ENCODE results near the gene EXOSC9.
"Not testable (repeated sequence)": the region's sequence is repeated elsewhere in the genome, so short reads cannot be mapped to it uniquely, and the experiment has no call there.

EXOSC9 gene

GRCh38 chr4:121800961-121801714 lies at the start of gene EXOSC9:
Gene EXOSC9 (plus strand): TSS chr4:121801323. CDS start chr4:121801425, 102 bp downstream.
- no peak for TF ChIP-seq JUND (IDR thresholded peaks at IDR 0.05; ENCODE audit: low read depth)
- peak; percentile 18 to 94 for DNase-seq (ENCODE audit: low read depth in 1 of 2, low spot score in 1 of 2)
- in situ Hi-C loops (cut with HindIII; ENCODE audit: low pct_unique_long_range_greater_than_20kb, low sequenced_read_pairs), result no loop called here

GRCh38 chr4:121752142-121752541 lies 49.0 kb upstream of the EXOSC9 start:
- DNase-seq (ENCODE audit: low read depth in 1 of 2, low spot score in 1 of 2); in situ Hi-C loops (cut with HindIII; ENCODE audit: low pct_unique_long_range_greater_than_20kb, low sequenced_read_pairs): not testable (repeated sequence)

GRCh38 chr4:121758925-121759568 lies 42.1 kb upstream of the EXOSC9 start:
- DNase-seq (ENCODE audit: low read depth in 1 of 2, low spot score in 1 of 2), result no peak
- in situ Hi-C loops (cut with HindIII; ENCODE audit: low pct_unique_long_range_greater_than_20kb, low sequenced_read_pairs), result no loop called here
- no peak for TF ChIP-seq JUND (IDR thresholded peaks at IDR 0.05; ENCODE audit: low read depth)

- no peak for TF ChIP-seq JUND (IDR thresholded peaks at IDR 0.05; ENCODE audit: low read depth)
- DNase-seq (ENCODE audit: low read depth in 1 of 2, low spot score in 1 of 2), result no peak
- in situ Hi-C loops (cut with HindIII; ENCODE audit: low pct_unique_long_range_greater_than_20kb, low sequenced_read_pairs), result no loop called here
Measured at GRCh38 chr4:121760205-121760604, 40.9 kb upstream of the EXOSC9 start.

- in situ Hi-C loops (cut with HindIII; ENCODE audit: low pct_unique_long_range_greater_than_20kb, low sequenced_read_pairs), result no loop called here
- TF ChIP-seq JUND (IDR thresholded peaks at IDR 0.05; ENCODE audit: low read depth), result no peak
- DNase-seq (ENCODE audit: low read depth in 1 of 2, low spot score in 1 of 2), result no peak
Measured at GRCh38 chr4:121764303-121764701, 36.8 kb upstream of the EXOSC9 start.

GRCh38 chr4:121764702-121765367 lies 36.3 kb upstream of the EXOSC9 start, which contains the start of gene SMIM43:
Gene SMIM43 (minus strand): TSS chr4:121765164. CDS start chr4:121765105, 59 bp downstream.
- TF ChIP-seq JUND (IDR thresholded peaks at IDR 0.05; ENCODE audit: low read depth), result no peak
- no peak for DNase-seq (ENCODE audit: low read depth in 1 of 2, low spot score in 1 of 2)
- in situ Hi-C loops (cut with HindIII; ENCODE audit: low pct_unique_long_range_greater_than_20kb, low sequenced_read_pairs), result no loop called here

- TF ChIP-seq JUND (IDR thresholded peaks at IDR 0.05; ENCODE audit: low read depth), result no peak
- DNase-seq (ENCODE audit: low read depth in 1 of 2, low spot score in 1 of 2), result no peak
- in situ Hi-C loops (cut with HindIII; ENCODE audit: low pct_unique_long_range_greater_than_20kb, low sequenced_read_pairs), result no loop called here
Measured at GRCh38 chr4:121765368-121765705, 35.8 kb upstream of the EXOSC9 start.

GRCh38 chr4:121765971-121766538 lies 35.1 kb upstream of the EXOSC9 start:
- TF ChIP-seq JUND (IDR thresholded peaks at IDR 0.05; ENCODE audit: low read depth), result no peak
- in situ Hi-C loops (cut with HindIII; ENCODE audit: low pct_unique_long_range_greater_than_20kb, low sequenced_read_pairs), result no loop called here
- DNase-seq (ENCODE audit: low read depth in 1 of 2, low spot score in 1 of 2), result no peak

GRCh38 chr4:121767166-121767565 lies 34.0 kb upstream of the EXOSC9 start:
- no peak for TF ChIP-seq JUND (IDR thresholded peaks at IDR 0.05; ENCODE audit: low read depth)
- no peak for DNase-seq (ENCODE audit: low read depth in 1 of 2, low spot score in 1 of 2)
- in situ Hi-C loops (cut with HindIII; ENCODE audit: low pct_unique_long_range_greater_than_20kb, low sequenced_read_pairs), result no loop called here

- TF ChIP-seq JUND (IDR thresholded peaks at IDR 0.05; ENCODE audit: low read depth), result no peak
- in situ Hi-C loops (cut with HindIII; ENCODE audit: low pct_unique_long_range_greater_than_20kb, low sequenced_read_pairs), result no loop called here
- peak in 1 of 2 experiments; percentile 59 for DNase-seq (ENCODE audit: low read depth in 1 of 2, low spot score in 1 of 2)
Measured at GRCh38 chr4:121769341-121769740, 31.8 kb upstream of the EXOSC9 start.

- in situ Hi-C loops (cut with HindIII; ENCODE audit: low pct_unique_long_range_greater_than_20kb, low sequenced_read_pairs), result no loop called here
- no peak for TF ChIP-seq JUND (IDR thresholded peaks at IDR 0.05; ENCODE audit: low read depth)
- no peak for DNase-seq (ENCODE audit: low read depth in 1 of 2, low spot score in 1 of 2)
Measured at GRCh38 chr4:121771869-121772268, 29.3 kb upstream of the EXOSC9 start.

GRCh38 chr4:121773883-121774282 lies 27.2 kb upstream of the EXOSC9 start:
- in situ Hi-C loops (cut with HindIII; ENCODE audit: low pct_unique_long_range_greater_than_20kb, low sequenced_read_pairs), result no loop called here
- TF ChIP-seq JUND (IDR thresholded peaks at IDR 0.05; ENCODE audit: low read depth), result no peak
- DNase-seq (ENCODE audit: low read depth in 1 of 2, low spot score in 1 of 2), result no peak

Measured in T47D (cell line).